HepG2 (cell line): Measurements from ENCODE around the gene CCDC7. TPM values are rescaled to one million over a fixed set of nuclear protein-coding genes. Genes with fewer than 3 reads are reported as not detected.

Experiments used
- ATAC-seq: fragments of 200-7000 bp; cut with Tn5 transposase; 3 replicates; pipeline ENCODE4 v1.9.1; 2020; ENCODE audit warnings: mild to moderate bottlenecking, moderate library complexity
- BruUV-seq: library from RNA; stranded (reverse); fragments of 400-500 nt; replicated peaks from 2 replicates; lab custom pipeline; 2021; lab: Mats Ljungman, UMichigan
- CTCF ChIA-PET: fragments of 300-600 bp; formaldehyde crosslinking; extraction: SDS; loops from one replicate; lab custom pipeline; 2021; ENCODE audit warnings: low total read pairs, inconsistent platforms, low intra/inter-chr PET ratio; lab: Yijun Ruan, JAX
- POLR2A ChIA-PET: fragments of 350-600 bp; sonication (Branson Sonifier 250); formaldehyde crosslinking; loops from one replicate; lab custom pipeline; 2020; ENCODE audit warnings: antibody characterized with exemption, inconsistent platforms; lab: Yijun Ruan, JAX
- DNase-seq: peaks from one replicate; pipeline ENCODE4 v3.0.0-alpha.2; 2015; ENCODE audit warnings: low spot score
- FAIRE-seq: peaks from 3 replicates; lab custom pipeline; 2011; peaks lifted over from hg19 to GRCh38; lab: Jason Lieb, UNC
- H2AFZ ChIP-seq: one replicate; pipeline ENCODE4 v1.6.1; 2011; ENCODE audit warnings: low read length, inconsistent platforms
- H3K27ac ChIP-seq: fragments of 300-600 bp; 3 replicates; pipeline ENCODE4 v1.8.0; 2011; ENCODE audit warnings: mixed run types, mild to moderate bottlenecking, mixed read lengths, low read length, inconsistent platforms; ENCODE audit not compliant: insufficient read depth; ENCODE audit errors: extremely low read length
- H3K27me3 ChIP-seq, 2 experiments: fragments of 200-600 bp in 1 of 2; 2 replicates in 1 of 2; 3 replicates in 1 of 2; pipeline versions ENCODE4 v1.6.0 to v1.8.0; 2011; ENCODE audit warnings: low read length in 2 of 2, mild to moderate bottlenecking in 2 of 2, moderate library complexity in 2 of 2, inconsistent platforms in 1 of 2; ENCODE audit not compliant: insufficient read depth in 2 of 2, control insufficient read depth in 1 of 2
- H3K36me3 ChIP-seq, 2 experiments: fragments of 200-600 bp in 1 of 2; replicated peaks in 1 of 2; 2 replicates in 1 of 2; 3 replicates in 1 of 2; pipeline versions ENCODE4 v1.5.1 to v1.8.0; 2011; ENCODE audit warnings: low read length in 2 of 2, inconsistent platforms in 1 of 2; ENCODE audit not compliant: insufficient read depth in 2 of 2, control insufficient read depth in 1 of 2
- H3K4me1 ChIP-seq: 2 replicates; pipeline ENCODE4 v1.5.1; 2012; ENCODE audit warnings: low read length, inconsistent platforms; ENCODE audit not compliant: insufficient read depth
- H3K4me2 ChIP-seq: 2 replicates; pipeline ENCODE4 v1.6.0; 2011; ENCODE audit warnings: low read depth, low read length, inconsistent platforms
- H3K4me3 ChIP-seq, 3 experiments: fragments of 200-600 bp in 1 of 3; sonication (generic), shearing (Covaris generic) in 1 of 3; replicated peaks in 1 of 3; 2 replicates each; pipeline ENCODE4 v1.5.1; 2011 to 2016; ENCODE audit warnings: low read length in 3 of 3, inconsistent platforms in 2 of 3, low read depth in 2 of 3, mild to moderate bottlenecking in 2 of 3, control low read depth in 1 of 3, mixed read lengths in 1 of 3; ENCODE audit not compliant: insufficient read depth in 1 of 3
- H3K79me2 ChIP-seq: one replicate; pipeline ENCODE4 v1.6.1; 2011; ENCODE audit warnings: low read length, inconsistent platforms; ENCODE audit not compliant: insufficient read depth
- H3K9ac ChIP-seq: 2 replicates; pipeline ENCODE4 v1.6.0; 2011; ENCODE audit warnings: mild to moderate bottlenecking, low read depth, low read length, inconsistent platforms; ENCODE audit not compliant: insufficient read depth
- H3K9me3 ChIP-seq: 2 replicates; pipeline ENCODE4 v1.5.1; 2012; ENCODE audit warnings: mild to moderate bottlenecking, low read length
- H4K20me1 ChIP-seq: 2 replicates; pipeline ENCODE4 v1.6.0; 2011; ENCODE audit warnings: inconsistent platforms, mild to moderate bottlenecking, low read length, moderate library complexity; ENCODE audit not compliant: insufficient read depth
- NCOA2 ChIP-seq: sonication (generic); formaldehyde crosslinking; IDR thresholded peaks from 2 replicates; pipeline ENCODE4 v1.8.0; 2022; ENCODE audit warnings: inconsistent platforms
- REST ChIP-seq, 2 experiments: IDR thresholded peaks; 2 replicates each; pipeline ENCODE4 v1.6.1; 2011 to 2012; ENCODE audit warnings: low read length in 2 of 2, borderline replicate concordance in 1 of 2, low read depth in 1 of 2, mild to moderate bottlenecking in 1 of 2, moderate library complexity in 1 of 2
- ZNF597 ChIP-seq: sonication (generic); formaldehyde crosslinking; IDR thresholded peaks from 2 replicates; pipeline ENCODE4 v1.5.0; 2020; ENCODE audit warnings: missing genetic modification reagents
- WGBS: methylation state at CpG from one replicate; pipeline ENCODE4 v1.1.6; 2017; ENCODE audit warnings: low lambda C conversion rate; 5-methylcytosine and 5-hydroxymethylcytosine counted together
- in situ Hi-C: cut with HindIII; loops from 2 replicates; pipeline ENCODE4 v1.10.0; 2017; ENCODE audit warnings: low pct_unique_long_range_greater_than_20kb; ENCODE audit not compliant: extremely low pct_ligation_motif_present
- intact Hi-C: fragments of 100-400 bp; cut with micrococcal nuclease; formaldehyde crosslinking; loops from one replicate; pipeline ENCODE4 v1.10.0; 2022; ENCODE audit not compliant: unreplicated experiment
- polyA plus RNA-seq, 8 experiments: library from polyadenylated mRNA; depleted of rRNA in 3 of 8; stranded (reverse) in 7 of 8; unstranded in 1 of 8; fragments of >200 nt; fragmentation: Illumina TruSeq in 4 of 8; extraction: Trizol in 4 of 8; gene quantifications; 2 replicates each; pipeline versions ENCODE4 v1.2.1 to v1.2.3, GENCODE V29; 2011 to 2016; ENCODE audit warnings: low read depth in 4 of 8, missing spikeins in 1 of 8, mixed read lengths in 1 of 8; ENCODE audit not compliant: insufficient read depth in 1 of 8
- total RNA-seq, 5 experiments: library from RNA; depleted of rRNA; stranded (reverse); fragments of >200 nt; fragmentation: Illumina TruSeq; extraction: Trizol; gene quantifications; 2 replicates each; pipeline ENCODE4 v1.2.3, GENCODE V29; 2016; ENCODE audit warnings: low read depth in 1 of 5

CCDC7 gene
- total and polyA plus RNA-seq, 2 of the 13 experiments (the other 11 are each of a cell fraction or from before 2014, with no cell fraction given): 0.40 to 1.8 TPM

- FAIRE-seq: no peak
- TF ChIP-seq REST (IDR thresholded peaks at IDR 0.05; ENCODE audit: borderline replicate concordance in 1 of 2, low read depth in 1 of 2, low read length in 2 of 2) (no peak), NCOA2 (CRISPR knock-in tag) (no peak), ZNF597 (CRISPR knock-in tag) (no peak)
- no peak overlapping the region for H3K4me2 ChIP-seq
- ChIA-PET POLR2A (no interaction called here), CTCF (no interaction called here)
- no peak overlapping the region for H3K4me3 ChIP-seq
- no peak for ATAC-seq
- no peaks in the 10 kb centered on the region for H3K79me2 ChIP-seq
- no peaks in the 10 kb centered on the region; a peak in 1 of 5 replicates for H3K27me3 ChIP-seq
- DNase-seq: no peak
- BruUV-seq: no TSS peak
- H3K36me3 ChIP-seq: no peaks in the 10 kb centered on the region
- H3K9me3 ChIP-seq: no peaks in the 10 kb centered on the region
- in situ Hi-C loops (no loop called here), intact Hi-C loops (no loop called here)
- H2AFZ ChIP-seq: no peak overlapping the region
- no peaks in the 10 kb centered on the region for H4K20me1 ChIP-seq
- 19% methylated on average over 3 of the region's 3 CpGs for WGBS
- no peak overlapping the region for H3K9ac ChIP-seq
- no peak overlapping the region for H3K27ac ChIP-seq
- peaks cover 5% of the 10 kb centered on the region for H3K4me1 ChIP-seq
Measured at GRCh38 chr10:32409741-32410140, 36.2 kb upstream of the CCDC7 start.
